Activated CD8-positive, alpha-beta memory T cell treated with anti-CD3 and anti-CD28 coated beads for 1 hour (primary cell): ENCODE results near the gene CLSTN2.

Experiments
- DNase-seq, 2 donors: peaks; one replicate each; pipeline ENCODE4 v3.0.0-alpha.2; 2020; ENCODE audit warnings: low read depth in 1 of 2; ENCODE audit errors: extremely low read depth in 1 of 2

Gene CLSTN2

DNA sequence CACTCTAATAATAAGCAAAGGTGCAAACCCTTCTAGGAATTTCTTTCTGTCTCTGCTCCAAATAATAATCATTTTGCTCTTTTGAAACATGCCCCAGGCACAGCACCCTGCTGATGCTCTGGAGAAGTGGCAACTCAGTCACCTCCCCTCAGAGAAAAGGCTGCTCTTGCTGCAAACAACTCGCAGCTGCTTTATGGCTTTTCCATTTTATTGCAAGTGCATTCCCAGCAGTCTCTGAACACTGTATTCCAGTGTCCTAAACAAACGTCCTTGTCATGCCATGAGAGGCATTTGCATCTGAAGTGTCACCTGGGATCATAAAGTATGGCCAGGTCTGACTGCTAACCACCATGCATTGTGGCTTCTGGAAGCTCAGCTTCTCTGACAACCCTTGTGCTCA, 384.8 kb downstream of the CLSTN2 start:
- no peak for DNase-seq

DNA sequence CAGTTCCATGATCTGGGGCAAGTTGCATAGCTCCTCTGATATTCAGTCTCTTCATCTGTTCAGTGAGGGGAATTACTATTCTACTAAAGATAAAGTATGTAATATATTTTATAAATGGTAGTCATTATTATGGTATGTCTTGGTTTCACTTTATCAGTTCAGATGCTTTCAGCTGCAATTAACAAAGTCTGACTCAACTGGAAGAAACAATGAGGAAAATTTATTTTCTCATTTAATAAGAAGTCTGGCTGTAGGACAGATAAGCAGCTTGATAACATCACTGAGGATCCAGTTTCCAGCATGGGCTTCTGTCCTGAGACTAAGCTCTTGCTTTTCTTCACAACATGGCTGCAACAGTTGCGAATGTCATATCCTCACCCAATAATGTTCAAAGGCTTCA, 388.6 kb downstream of the CLSTN2 start:
- no peak for DNase-seq

GRCh38 chr3:140332131-140332530, 397.1 kb downstream of the CLSTN2 start:
- no peak for DNase-seq

GRCh38 chr3:140334132-140334929, 399.3 kb downstream of the CLSTN2 start:
- no peak for DNase-seq

GRCh38 chr3:140336465-140336864, 401.5 kb downstream of the CLSTN2 start:
- no peak for DNase-seq

GRCh38 chr3:140338916-140339315, 403.9 kb downstream of the CLSTN2 start:
- no peak for DNase-seq

GRCh38 chr3:140341203-140341602, 406.2 kb downstream of the CLSTN2 start:
- DNase-seq, result no peak

- DNase-seq, result no peak
Observed at GRCh38 chr3:140341817-140342403, 406.9 kb downstream of the CLSTN2 start.

GRCh38 chr3:140342668-140343067, 407.7 kb downstream of the CLSTN2 start:
- no peak for DNase-seq

DNA sequence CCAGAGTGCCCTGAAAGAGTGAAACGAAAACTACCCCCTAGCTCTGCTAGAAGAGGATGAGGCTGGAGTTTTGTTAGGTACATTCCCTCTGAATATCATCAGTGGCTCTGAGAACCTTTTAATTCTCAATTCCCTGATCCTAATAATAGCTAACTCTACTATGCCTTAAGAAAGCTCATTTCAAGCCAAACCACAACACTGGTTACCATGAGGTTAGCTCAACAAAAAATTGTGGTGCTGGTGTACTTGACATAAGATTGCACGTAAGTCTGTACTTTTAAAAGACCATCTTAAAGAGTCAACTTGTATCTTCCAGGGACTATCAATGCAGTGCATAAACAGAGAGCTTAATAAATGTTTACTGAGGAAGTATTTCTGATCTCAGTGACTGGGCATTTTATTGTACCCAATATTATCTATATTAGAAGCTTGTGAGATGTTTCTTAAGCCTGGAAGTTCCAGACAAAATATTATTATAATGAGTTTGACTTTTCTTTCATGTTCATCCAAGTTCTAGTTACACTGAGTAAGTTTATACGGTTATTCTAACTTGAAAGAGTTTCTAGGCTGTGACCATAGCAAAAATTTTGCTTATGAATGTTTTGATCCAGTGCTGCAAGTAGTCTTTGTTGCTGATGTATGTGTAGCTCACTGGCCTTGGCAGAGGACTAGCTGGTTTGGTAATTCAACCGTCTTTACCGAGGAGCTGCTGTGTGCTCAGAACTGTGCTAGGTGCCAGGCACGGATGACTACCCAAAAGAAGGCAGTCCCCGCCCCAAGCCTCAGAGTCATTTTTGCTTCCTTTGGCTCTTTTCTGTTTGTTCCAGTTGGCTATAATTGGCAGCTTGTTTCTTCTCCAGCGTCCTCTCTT, 408.5 kb downstream of the CLSTN2 start:
- no peak for DNase-seq

- DNase-seq, result no peak
Observed at GRCh38 chr3:140344082-140344454, 409.1 kb downstream of the CLSTN2 start.

DNA sequence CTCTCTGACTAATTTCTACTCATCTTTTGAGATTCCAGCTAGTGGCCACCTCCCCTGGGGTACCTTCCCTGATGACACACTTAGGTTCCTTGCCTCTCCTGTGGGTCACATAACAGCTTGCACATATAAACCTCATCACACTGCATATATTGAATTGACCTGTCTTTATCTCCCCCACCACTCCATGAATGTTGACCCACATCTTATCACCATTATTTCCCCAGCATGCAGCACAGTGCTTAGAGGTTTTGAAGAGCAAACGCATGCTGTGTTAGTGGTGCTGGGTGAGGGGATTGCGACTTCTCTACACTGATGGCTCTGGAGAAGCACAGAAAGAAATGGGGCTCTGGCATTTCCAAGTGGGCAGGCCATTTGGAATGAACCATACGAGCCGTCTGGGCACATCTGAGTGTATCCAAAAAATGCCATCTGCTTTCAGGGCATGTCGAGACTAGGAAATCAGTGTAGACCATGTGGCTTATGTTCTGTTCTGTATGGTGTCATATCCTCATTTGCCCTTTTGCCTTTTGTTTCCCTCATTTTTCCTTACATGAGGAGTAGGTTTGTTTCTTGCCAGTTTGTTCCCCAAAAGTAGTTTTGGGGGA, 409.7 kb downstream of the CLSTN2 start:
- DNase-seq, result no peak

GRCh38 chr3:140347151-140347550, 412.2 kb downstream of the CLSTN2 start:
- no peak for DNase-seq

DNA sequence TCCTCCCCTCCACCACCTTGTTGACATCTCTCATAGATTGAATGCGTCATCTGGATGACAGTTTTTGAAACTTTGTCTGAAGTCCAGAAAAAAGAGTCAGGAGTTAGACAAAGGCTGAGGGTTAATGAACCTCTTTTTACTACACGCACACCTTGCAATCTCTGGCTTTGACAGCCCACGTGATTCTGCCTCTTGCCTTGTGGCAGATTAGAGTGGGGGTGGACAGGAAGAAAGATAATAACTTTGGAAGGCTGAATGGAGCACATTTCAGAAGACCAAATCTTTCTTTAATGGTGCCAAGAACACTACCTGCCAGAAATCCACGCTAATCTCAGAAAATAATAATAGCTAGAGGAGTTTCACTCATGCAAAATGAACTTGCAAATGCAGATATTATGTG, 415.0 kb downstream of the CLSTN2 start:
- DNase-seq, result no peak

DNA sequence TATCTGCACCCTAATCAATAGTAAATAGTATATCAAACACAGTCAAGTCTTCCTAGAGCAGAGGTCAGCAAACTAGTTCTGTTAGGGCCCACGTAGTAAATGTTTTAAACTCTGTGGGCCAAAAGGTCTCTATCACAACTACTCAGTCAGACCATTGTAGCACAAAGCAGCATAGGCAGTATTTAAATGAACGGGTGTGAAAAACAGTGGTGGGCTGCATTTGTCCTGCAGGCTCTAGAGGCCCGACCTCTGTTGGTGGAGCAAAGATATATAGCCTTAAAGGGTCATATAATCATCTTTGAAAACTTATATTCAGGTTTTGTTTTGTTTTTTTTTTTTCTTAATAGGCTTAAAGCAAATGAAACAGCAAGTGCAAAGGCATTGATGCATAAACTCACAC, 416.5 kb downstream of the CLSTN2 start:
- no peak for DNase-seq

- DNase-seq, result no peak
Observed at GRCh38 chr3:140355481-140355880, 420.5 kb downstream of the CLSTN2 start.

GRCh38 chr3:140358686-140359085, 423.7 kb downstream of the CLSTN2 start:
- no peak for DNase-seq

DNA sequence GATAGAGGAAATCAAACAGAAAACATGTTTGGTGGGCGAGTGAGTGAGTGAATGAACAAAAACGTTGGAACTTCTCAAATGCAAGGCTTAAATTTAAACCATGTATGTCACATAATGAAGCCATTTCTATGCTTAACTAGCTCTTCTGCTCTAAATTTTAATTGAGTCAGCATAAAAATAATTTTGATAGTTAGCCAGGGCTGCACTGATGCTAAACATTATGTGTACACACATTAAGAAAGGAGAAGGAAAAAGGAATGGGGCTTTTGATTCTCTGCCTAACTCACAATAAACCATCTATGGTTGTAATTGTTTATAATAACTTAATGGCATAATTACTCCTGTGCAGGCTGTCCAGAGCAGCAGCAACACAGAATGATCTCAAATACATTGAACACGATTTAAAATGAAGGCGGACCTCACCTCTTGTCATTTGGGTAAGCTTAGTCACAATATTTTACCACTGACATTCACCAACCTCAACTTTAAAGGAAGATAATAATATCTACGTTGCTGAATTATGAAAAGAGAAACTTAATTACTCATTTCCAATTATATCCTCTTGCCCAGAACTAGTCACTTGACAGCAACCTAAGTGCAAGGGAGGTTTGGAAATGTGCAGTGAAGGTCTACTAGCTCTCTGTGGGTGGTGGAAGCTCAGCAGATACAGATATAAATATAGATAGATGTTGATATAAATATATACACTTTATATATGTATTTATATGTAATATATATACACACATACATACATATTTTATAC, 424.4 kb downstream of the CLSTN2 start:
- no peak for DNase-seq

DNA sequence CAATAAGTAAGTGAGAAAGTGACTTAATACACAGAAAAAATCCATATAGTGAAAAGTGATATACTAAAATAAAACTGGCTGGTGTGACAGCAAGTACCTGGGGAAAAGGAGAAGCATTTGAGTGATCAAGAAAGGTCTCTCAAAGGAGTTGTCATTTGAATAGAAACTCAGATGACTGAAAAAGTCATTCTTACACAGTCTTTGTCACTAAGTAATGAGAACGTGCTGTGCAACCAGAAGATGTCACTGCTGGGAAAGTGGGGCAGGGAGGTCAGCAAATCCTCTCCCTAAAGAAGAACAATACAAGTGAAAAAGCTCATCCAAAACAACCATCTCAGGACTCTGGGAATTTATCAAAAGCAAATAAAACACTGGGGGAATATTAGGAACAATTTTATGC, 425.3 kb downstream of the CLSTN2 start:
- DNase-seq, result no peak

DNA sequence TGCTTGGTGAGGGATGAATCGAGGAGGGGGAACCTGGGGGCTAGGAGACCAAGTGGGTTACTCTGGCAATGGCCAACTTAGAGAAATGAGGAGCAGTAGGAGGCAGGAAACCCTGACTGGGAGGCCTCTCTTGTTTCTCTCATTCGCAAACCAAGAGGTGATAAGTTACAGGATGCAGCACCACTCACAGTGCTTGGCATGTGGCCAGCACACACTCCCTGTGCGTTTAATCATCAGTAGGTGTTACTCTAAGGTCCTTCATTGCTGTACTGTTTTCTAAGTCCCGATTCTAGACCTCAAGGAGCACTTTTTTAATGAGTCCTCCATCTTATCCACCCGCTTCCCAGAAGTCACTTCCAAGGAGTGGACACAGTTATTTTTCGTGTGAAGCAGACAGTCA, 428.8 kb downstream of the CLSTN2 start:
- no peak for DNase-seq
